ENCODE results near the gene CFAP97D2.

DNA sequence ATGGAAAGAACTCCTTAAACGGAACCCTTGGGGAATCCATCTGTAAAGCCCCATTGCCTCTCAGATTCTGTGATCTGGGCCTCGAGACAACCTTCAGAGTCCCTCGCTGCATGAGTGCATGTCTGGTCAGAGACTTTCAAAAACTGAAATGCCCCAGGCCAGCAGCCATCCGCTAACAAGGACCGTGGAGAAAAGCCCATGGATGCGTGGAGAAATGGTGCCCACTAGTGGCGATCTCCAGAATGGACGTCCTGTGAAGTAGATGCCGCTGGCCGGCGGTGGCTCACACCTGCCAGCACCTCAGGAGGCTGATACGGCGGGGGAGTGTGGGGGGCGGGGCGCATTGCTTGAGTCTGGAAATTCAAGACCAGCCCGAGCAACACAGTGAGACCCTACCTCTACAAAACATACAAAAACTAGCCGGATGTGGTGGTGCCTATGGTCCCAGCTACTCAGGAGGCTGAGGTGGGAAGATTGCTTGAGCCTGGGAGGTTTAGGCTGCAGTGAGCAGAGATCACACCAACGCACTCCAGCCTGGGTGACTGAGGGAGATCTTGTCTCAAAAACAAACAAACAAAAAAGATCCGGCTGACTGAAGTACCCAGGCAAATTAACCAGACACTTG is 47.8 kb downstream of the CFAP97D2 start:
- TF ChIP-seq POLR2AphosphoS5 (IDR thresholded peaks at IDR 0.05; ENCODE audit: borderline replicate concordance, low read depth, low read length): no peak
- TF ChIP-seq EZH2 (IDR thresholded peaks at IDR 0.05): no peak
- TF ChIP-seq FOXP2 (optimal IDR thresholded peaks at IDR 0.05; ENCODE audit: control extremely low read depth, extremely low read length, insufficient read depth): peak; percentile 32

All from SK-N-MC (cell line).